Thyroid gland (tissue), 4 donors: Measurements from ENCODE around the gene LINC01488. TPM values are rescaled to one million over a fixed set of nuclear protein-coding genes. Genes with fewer than 3 reads are reported as not detected.

ENCODE experiments used
- DNase-seq, 2 donors: peaks; one replicate each; pipeline ENCODE4 v3.0.0-alpha.2; 2019
- H3K27ac ChIP-seq, 3 donors: fragments of 200-600 bp; sonication (generic); 1 replicate in 2 of 3; 2 replicates in 1 of 3; pipeline ENCODE4 v1.5.1; 2016 to 2019; ENCODE audit warnings: mild to moderate bottlenecking in 1 of 3, moderate library complexity in 1 of 3
- H3K27me3 ChIP-seq: fragments of 200-600 bp; sonication (generic); one replicate; pipeline ENCODE4 v1.5.1; 2019
- H3K36me3 ChIP-seq, 2 donors: fragments of 200-600 bp; sonication (generic); one replicate each; pipeline ENCODE4 v1.5.1; 2016 to 2019
- H3K4me1 ChIP-seq, 2 donors: fragments of 200-600 bp; sonication (generic); one replicate each; pipeline ENCODE4 v1.5.1; 2017 to 2019
- H3K4me3 ChIP-seq, 3 donors: fragments of 200-600 bp; sonication (generic); replicated peaks in 1 of 3; 1 replicate in 2 of 3; 2 replicates in 1 of 3; pipeline ENCODE4 v1.5.1; 2016; ENCODE audit warnings: mild to moderate bottlenecking in 1 of 3
- H3K9me3 ChIP-seq: fragments of 200-600 bp; sonication (generic); one replicate; pipeline ENCODE4 v1.5.1; 2017
- POLR2A ChIP-seq, 2 donors: fragments of 450-650 bp; IDR thresholded peaks; one replicate each; pipeline ENCODE4 v1.6.1; 2017; ENCODE audit warnings: antibody characterized with exemption in 2 of 2, mild to moderate bottlenecking in 2 of 2, moderate library complexity in 1 of 2
- WGBS, 2 donors: methylation state at CpG; one replicate each; pipeline ENCODE4 v1.1.5; 2017; 5-methylcytosine and 5-hydroxymethylcytosine counted together
- intact Hi-C: fragments of 100-400 bp; cut with DNase I; formaldehyde crosslinking; loops from one replicate; pipeline ENCODE4 v1.15.1; 2023
- total RNA-seq, 4 donors: library from RNA; depleted of rRNA; stranded (reverse); fragments of >200 nt; gene quantifications; one replicate each; pipeline ENCODE4 v1.2.3, GENCODE V29; 2016
- TF ChIP-seq, protein P1 (sequence below), 6 experiments: fragments of 200-600 bp in 3 of 6; fragments of 450-650 bp in 3 of 6; sonication (generic) in 3 of 6; IDR thresholded peaks; one replicate each; pipeline ENCODE4 v1.5.1; 2016 to 2019; ENCODE audit warnings: antibody characterized with exemption in 6 of 6, mild to moderate bottlenecking in 2 of 6, inconsistent platforms in 1 of 6, moderate library complexity in 1 of 6

The LINC01488 gene
- total RNA-seq, 4 donors from 2014 or later, result not detected

GRCh38 chr11:69475866-69476471, 5.5 kb upstream of the LINC01488 start:
- Histone ChIP-seq H3K36me3 (no peaks in the 10 kb centered on the region), H3K27me3 (no peaks in the 10 kb centered on the region), H3K4me3 (no peak overlapping the region), H3K27ac (no peak overlapping the region), H3K4me1 (peaks cover 0 to 6% of the 10 kb centered on the region in 2 donors), H3K9me3 (no peaks in the 10 kb centered on the region)
- WGBS, 2 donors, result 89 to 92% methylated on average over 22 to 24 of the region's 24 CpGs
- DNase-seq, result no peak
- intact Hi-C loops, result no loop called here
- TF ChIP-seq, protein P1, sequence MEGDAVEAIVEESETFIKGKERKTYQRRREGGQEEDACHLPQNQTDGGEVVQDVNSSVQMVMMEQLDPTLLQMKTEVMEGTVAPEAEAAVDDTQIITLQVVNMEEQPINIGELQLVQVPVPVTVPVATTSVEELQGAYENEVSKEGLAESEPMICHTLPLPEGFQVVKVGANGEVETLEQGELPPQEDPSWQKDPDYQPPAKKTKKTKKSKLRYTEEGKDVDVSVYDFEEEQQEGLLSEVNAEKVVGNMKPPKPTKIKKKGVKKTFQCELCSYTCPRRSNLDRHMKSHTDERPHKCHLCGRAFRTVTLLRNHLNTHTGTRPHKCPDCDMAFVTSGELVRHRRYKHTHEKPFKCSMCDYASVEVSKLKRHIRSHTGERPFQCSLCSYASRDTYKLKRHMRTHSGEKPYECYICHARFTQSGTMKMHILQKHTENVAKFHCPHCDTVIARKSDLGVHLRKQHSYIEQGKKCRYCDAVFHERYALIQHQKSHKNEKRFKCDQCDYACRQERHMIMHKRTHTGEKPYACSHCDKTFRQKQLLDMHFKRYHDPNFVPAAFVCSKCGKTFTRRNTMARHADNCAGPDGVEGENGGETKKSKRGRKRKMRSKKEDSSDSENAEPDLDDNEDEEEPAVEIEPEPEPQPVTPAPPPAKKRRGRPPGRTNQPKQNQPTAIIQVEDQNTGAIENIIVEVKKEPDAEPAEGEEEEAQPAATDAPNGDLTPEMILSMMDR (IDR thresholded peaks at IDR 0.05), result no peak
- TF ChIP-seq POLR2A (IDR thresholded peaks at IDR 0.05), result no peak

- DNase-seq, result no peak
- H3K4me1 ChIP-seq, result peaks cover 0 to 6% of the 10 kb centered on the region in 2 donors
- no peak overlapping the region for H3K27ac ChIP-seq
- 82 to 86% methylated on average over 13 to 16 of the region's 16 CpGs for WGBS, 2 donors
- no peaks in the 10 kb centered on the region for H3K36me3 ChIP-seq
- H3K27me3 ChIP-seq, result no peaks in the 10 kb centered on the region
- TF ChIP-seq POLR2A (IDR thresholded peaks at IDR 0.05), result no peak
- TF ChIP-seq, protein P1 (IDR thresholded peaks at IDR 0.05), result no peak
- intact Hi-C loops, result no loop called here
- no peaks in the 10 kb centered on the region for H3K9me3 ChIP-seq
- no peak overlapping the region for H3K4me3 ChIP-seq
Measured at GRCh38 chr11:69476509-69476961, 4.9 kb upstream of the LINC01488 start.

- DNase-seq, result no peak
- intact Hi-C loops, result no loop called here
- no peaks in the 10 kb centered on the region for H3K27me3 ChIP-seq
- WGBS, 2 donors, result 90 to 96% methylated on average over 16 of the region's 16 CpGs
- H3K27ac ChIP-seq, result no peak overlapping the region
- no peaks in the 10 kb centered on the region for H3K9me3 ChIP-seq
- no peak overlapping the region for H3K4me3 ChIP-seq
- TF ChIP-seq, protein P1 (IDR thresholded peaks at IDR 0.05), result no peak
- no peak for TF ChIP-seq POLR2A (IDR thresholded peaks at IDR 0.05)
- H3K4me1 ChIP-seq, result peaks cover 0 to 6% of the 10 kb centered on the region in 2 donors
- no peaks in the 10 kb centered on the region for H3K36me3 ChIP-seq
Measured at GRCh38 chr11:69477086-69477485, 4.4 kb upstream of the LINC01488 start.

DNA sequence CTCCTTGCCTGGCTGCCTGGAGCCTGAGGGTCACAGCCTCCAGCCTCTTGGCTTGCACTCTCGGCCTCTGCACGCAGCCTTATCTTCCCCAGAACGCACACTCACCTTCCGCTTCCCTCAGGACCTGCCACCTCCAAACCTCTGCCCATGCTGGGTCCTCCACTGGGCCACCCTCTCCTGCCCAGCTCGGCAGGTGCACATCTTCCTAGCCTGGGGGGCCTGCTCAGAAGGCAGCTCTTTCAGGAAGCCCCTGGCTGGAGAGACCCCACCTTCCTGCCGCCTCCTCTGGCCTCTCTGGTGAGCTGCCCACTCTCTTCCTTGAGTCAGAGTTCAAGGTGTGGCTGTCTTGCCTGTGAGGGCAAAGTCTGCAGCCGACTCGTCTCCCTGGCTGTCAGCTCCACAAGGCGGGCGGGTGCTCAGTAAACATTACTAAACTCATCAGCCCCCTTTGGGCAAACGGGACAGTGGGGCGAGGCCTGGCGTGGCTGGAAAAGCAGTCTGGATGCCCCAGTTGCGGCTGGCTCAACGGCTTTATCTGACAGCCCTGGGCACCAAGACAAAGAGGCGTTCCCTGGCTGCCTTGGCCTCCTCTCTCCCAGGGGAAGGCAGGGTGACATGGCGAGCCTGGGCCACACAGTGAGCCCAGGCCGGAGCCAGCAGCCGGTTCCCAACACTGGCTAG, 1.7 kb upstream of the LINC01488 start:
- Histone ChIP-seq H3K4me3 (no peak overlapping the region), H3K4me1 (peaks cover 0 to 6% of the 10 kb centered on the region in 2 donors), H3K36me3 (no peaks in the 10 kb centered on the region), H3K27ac (no peak overlapping the region), H3K27me3 (no peaks in the 10 kb centered on the region), H3K9me3 (no peaks in the 10 kb centered on the region)
- no peak for TF ChIP-seq POLR2A (IDR thresholded peaks at IDR 0.05)
- TF ChIP-seq, protein P1 (IDR thresholded peaks at IDR 0.05), result no peak
- intact Hi-C loops, result no loop called here
- DNase-seq, result no peak
- 83 to 89% methylated on average over 15 to 16 of the region's 19 CpGs for WGBS, 2 donors
